Measurements from ENCODE around the gene TRAPPC14. TPM values are rescaled to one million over a fixed set of nuclear protein-coding genes. Genes with fewer than 3 reads are reported as not detected.
A peak's percentile ranks its signal among the peaks of the same experiment; 100 is the strongest.
"Not testable (repeated sequence)": the region's sequence is repeated elsewhere in the genome, so short reads cannot be mapped to it uniquely, and the experiment has no call there.

TRAPPC14 gene
- total RNA-seq, 1 donor from 2014 or later, result 12.7 TPM

DNA sequence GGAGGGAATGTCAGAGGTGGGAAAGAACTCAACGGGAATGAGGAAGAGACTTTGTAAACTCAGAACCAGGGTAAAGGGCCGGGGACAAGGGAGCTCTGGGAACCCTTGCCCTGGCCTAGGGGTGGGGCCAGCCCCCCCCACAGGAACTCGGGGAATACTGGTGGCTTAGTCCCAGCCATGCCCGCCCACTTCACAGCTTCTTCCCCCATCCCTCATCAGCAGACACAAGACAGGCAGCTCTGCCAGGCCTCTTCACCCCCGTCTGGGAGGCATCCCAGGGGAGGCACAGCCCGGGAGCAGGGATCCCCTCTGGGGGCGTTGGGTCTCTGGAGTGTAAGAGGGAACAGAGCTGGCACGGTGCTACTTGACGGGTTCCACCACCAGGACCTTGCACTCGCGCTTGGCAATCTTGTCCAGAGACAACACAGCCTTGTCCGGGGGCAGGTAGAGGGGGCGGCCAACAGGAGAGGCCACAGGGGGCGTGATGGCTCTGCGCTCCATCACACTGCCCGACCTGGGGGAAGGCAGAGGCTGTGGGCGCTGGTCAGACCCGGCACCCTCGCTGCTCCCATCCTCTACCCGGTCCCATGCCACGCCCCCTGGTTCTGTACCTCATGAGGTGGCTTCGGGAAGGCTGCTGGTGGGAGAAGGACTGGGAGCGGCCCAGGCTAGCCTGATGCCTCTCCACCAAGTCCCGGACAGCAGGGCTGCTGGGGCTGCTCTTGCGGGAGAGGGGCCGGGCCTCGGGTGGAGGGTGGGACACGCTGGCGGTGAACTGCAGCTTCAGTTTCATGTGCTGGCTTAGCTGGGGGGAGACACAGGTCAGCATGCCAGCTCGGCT is 3.7 kb downstream of the TRAPPC14 start:
- DNase-seq (ENCODE audit: low read depth), result no peak

GRCh38 chr7:100153708-100154535 is 4.6 kb downstream of the TRAPPC14 start:
- DNase-seq (ENCODE audit: low read depth), result no peak

DNA sequence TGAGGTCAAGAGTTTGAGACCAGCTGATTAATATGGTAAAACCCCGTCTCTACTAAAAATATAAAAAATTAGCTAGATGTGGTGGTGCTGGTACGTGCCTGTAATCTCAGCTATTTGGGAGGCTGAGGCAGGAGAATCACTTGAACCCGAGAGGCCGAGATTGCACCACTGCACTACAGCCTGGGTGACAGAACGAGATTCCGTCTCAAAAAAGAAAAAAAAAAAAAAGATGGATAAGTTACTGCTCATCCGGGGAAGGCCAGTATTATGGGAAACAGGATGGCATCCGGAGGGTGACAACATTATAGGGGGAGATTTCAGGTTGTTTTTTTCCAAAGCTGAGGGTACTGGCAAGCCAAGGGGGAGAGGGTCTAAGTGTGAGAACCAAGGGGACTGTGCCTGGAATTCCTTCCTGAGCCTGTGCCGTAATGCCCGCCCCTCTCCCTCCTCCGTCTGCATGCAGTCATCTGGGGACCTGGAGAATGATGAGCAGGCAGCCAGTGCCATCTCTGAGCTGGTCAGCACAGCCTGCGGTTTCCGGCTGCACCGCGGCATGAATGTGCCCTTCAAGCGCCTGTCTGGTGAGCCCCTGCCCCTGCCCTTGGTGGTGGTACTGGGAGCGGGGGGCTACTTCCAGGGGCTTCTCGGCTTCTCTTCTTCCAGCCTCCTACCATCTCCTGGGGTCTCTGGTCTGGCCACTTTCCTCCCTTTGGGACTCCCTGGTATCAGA is 5.4 kb downstream of the TRAPPC14 start:
- DNase-seq (ENCODE audit: low read depth), result no peak

- DNase-seq (ENCODE audit: low read depth), result no peak
Measured at GRCh38 chr7:100152404-100152803, 6.1 kb downstream of the TRAPPC14 start.

- DNase-seq (ENCODE audit: low read depth), result peak; percentile 100
Measured at GRCh38 chr7:100148559-100149328, 9.8 kb downstream of the TRAPPC14 start, which contains the start of gene LAMTOR4. LAMTOR4 (plus strand) TSS chr7:100148918; CDS start chr7:100148973, 55 bp downstream.

- no peak for DNase-seq (ENCODE audit: low read depth)
Measured at GRCh38 chr7:100148225-100148558, 10.3 kb downstream of the TRAPPC14 start.

GRCh38 chr7:100147278-100147677 is 11.2 kb downstream of the TRAPPC14 start:
- no peak for DNase-seq (ENCODE audit: low read depth)

DNA sequence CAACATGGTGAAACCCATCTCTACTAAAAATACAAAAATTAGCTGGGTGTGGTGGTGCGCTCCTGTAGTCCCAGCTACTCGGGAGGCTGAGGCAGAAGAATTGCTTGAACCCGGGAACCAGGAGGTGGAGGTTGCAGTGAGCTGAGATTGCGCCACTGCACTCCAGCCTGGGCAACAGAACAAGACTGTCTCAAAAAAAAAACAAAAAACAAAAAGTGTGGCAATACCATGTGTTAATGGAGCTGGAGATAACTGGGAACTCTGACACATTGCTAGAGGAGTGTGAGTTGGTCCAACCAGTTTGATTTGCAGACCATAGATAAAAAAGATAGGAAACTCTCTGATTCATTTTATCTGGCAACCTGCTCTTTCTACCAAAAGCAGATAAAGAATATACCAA is 12.2 kb downstream of the TRAPPC14 start:
- DNase-seq (ENCODE audit: low read depth), result not testable (repeated sequence)

GRCh38 chr7:100142461-100142860 is 16.1 kb downstream of the TRAPPC14 start:
- DNase-seq (ENCODE audit: low read depth), result no peak

DNA sequence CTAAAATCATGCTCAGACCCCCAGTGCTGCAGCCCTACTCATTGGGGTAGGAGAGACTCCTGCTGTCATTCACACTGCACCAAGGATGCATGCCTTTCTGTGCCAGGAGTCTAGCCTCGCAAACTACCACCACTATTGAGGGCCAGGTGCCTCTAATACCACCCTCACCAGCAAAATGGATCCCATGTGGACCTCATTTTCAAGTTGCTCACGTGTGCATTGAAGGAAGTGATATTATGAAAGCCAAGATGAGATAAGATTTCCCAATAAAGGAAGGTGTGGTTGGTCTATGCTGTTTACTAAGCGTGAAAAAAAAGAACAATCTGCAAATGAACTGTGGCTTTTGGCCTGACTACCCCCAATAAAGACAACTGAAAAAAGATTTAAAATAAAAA is 17.0 kb downstream of the TRAPPC14 start:
- no peak for DNase-seq (ENCODE audit: low read depth)

- no peak for DNase-seq (ENCODE audit: low read depth)
Measured at GRCh38 chr7:100137851-100138760, 20.4 kb downstream of the TRAPPC14 start.

DNA sequence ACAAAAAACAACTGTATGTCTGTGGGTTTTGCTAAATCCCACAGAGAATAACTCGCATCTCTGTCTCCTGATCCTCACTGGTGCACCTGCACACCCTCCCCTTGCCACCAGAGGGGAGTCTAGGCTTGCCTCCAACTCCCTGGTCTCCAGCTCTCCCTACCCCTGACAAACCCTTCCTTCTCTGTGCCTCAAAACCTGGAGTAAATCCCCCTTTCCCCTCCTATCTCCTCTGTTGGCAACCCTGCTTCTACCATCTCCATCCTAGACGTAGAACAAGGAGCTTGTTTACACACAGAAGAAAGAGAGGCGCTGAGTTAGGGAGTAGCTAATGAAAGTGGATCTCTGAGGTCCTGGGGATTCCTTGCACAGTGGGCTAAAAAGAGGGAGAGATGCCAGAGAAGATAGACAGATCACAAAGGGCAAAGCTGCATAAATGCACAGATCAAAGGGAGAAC is 25.8 kb downstream of the TRAPPC14 start:
- peak; percentile 76 for DNase-seq (ENCODE audit: low read depth)

DNA sequence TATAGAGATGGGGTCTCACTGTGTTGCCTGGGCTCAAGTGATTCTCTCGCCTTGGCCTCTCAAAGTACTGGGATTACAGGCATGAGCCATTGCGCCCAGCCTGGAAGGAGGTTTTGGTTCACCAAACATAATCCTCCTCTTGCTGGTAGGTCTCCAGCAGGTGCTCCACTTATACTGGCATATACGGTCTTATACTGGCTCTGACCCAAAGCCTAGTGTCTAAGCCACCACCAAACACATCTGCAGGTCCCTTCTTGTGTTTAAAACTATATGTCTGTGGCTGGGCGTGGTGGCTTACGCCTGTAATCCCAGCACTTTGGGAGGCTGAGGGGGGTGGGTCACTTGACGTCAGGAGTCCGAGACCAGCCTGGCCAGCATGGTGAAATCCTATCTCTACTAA is 26.4 kb downstream of the TRAPPC14 start:
- DNase-seq (ENCODE audit: low read depth), result no peak

DNA sequence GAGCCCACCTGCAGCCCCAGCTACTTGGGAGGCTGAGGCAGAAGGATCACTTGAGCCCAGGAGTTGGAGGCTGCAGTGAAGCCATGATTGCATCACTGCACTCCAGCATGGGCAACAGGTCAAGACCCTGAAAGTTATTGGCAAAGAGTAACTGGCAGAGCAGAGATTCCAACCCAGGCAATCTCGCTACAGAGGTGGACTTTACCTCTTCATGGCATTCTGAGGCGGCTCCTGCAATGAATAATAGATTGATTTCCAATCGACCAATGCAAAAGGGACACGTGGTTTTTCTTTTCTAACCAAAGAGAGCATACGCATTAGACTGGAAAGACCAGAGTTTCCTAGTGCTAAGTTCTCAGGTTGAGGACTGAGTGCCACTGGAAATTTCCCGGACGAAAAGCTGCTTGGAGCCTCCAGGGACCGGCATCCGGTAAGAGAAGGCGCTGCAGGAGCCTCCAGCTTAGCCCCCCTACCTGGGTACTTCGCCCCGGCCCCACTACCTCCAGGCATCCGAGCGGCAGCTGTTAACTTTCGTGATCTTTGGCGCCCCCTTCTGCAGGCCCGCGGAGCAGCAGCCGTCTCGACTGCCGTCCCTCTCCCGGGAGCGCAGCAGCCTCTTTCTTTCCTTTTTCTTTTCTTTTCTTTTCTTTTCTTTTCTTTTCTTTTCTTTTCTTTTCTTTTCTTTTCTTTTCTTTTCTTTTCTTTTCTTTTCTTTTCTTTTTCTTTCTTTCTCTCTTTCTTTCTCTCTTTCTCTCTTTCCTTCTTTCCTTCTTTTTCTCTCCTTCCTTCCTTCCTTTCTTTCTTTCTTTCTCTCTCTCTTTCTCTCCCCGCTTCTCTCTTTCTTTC is 27.7 kb downstream of the TRAPPC14 start:
- peak; percentile 73 for DNase-seq (ENCODE audit: low read depth)

DNA sequence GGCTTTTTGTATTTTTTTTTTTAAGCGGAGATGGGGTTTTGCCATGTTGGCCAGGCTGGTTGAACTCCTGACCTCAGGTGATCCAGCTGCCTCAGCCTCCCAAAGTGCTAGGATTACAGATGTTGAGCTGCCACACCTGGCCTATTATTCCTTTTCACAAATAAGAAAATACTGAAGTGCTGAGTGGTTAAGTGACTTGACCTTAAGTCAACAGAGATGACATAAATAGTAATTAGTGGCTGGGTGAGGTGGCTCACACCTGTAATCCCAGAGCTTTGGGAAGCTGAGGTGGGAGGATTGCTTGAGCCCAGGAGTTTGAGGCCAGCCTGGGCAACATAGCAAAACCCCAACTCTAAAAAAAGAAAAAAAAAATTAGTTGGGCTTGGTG is 28.3 kb downstream of the TRAPPC14 start:
- DNase-seq (ENCODE audit: low read depth), result not testable (repeated sequence)

DNA sequence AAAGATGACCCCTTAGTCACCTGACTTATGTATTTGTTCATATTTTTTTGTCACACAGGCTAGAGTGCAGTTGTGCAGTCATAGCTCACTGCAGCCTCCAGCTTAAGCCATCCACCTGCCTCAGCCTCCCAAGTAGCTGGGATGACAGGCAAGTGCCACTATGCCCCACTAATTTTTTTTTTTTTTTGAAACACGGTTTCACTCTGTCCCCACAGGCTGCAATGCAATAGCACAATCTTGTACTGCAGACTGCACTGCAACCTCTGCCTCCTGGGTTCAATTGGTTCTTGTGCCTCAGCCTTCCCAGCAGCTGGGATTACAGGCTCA is 29.9 kb downstream of the TRAPPC14 start:
- DNase-seq (ENCODE audit: low read depth), result no peak

- DNase-seq (ENCODE audit: low read depth), result no peak
Measured at GRCh38 chr7:100127866-100128636, 30.5 kb downstream of the TRAPPC14 start.
